ENCODE measurements around the gene ST6GALNAC3.

DNA sequence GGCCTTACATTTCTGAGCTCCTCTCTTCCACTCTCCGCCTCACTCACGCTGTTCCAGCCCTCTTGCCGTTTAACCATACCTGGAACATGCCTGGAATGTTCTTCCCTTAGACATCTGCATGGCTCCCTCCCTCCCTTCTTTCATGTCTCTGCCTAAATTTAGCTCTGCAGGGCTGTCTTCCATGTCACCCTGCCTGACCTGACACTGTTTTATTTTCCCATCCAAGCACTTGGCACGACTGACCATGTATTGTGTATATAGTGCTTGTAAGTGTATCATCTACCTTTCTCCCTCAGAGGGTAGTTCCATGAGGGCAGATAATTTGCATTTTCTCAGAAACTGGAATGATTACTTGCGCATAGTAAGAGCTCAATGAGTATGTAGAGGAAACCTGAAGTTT lies 47.3 kb downstream of the ST6GALNAC3 start:
- TF ChIP-seq, protein P1, sequence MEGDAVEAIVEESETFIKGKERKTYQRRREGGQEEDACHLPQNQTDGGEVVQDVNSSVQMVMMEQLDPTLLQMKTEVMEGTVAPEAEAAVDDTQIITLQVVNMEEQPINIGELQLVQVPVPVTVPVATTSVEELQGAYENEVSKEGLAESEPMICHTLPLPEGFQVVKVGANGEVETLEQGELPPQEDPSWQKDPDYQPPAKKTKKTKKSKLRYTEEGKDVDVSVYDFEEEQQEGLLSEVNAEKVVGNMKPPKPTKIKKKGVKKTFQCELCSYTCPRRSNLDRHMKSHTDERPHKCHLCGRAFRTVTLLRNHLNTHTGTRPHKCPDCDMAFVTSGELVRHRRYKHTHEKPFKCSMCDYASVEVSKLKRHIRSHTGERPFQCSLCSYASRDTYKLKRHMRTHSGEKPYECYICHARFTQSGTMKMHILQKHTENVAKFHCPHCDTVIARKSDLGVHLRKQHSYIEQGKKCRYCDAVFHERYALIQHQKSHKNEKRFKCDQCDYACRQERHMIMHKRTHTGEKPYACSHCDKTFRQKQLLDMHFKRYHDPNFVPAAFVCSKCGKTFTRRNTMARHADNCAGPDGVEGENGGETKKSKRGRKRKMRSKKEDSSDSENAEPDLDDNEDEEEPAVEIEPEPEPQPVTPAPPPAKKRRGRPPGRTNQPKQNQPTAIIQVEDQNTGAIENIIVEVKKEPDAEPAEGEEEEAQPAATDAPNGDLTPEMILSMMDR (IDR thresholded peaks at IDR 0.05; ENCODE audit: low read depth, low read length, poor library complexity, severe bottlenecking), result no peak
- TF ChIP-seq EZH2phosphoT487 (IDR thresholded peaks at IDR 0.05; ENCODE audit: borderline replicate concordance, low read length), result no peak
